LNCaP clone FGC (cell line): ENCODE measurements around the gene ADAM10.

Experiments used
- DNase-seq: peaks from one replicate; pipeline ENCODE4 v3.0.0-alpha.2; 2011; ENCODE audit warnings: low read depth
- H3K4me3 ChIP-seq: 2 replicates; pipeline ENCODE4 v1.5.1; 2011; ENCODE audit warnings: mild to moderate bottlenecking, low read depth, low read length, control low read depth
- TF ChIP-seq, protein P1 (sequence below): IDR thresholded peaks from 2 replicates; pipeline ENCODE4 v1.5.1; 2012; ENCODE audit warnings: mild to moderate bottlenecking; ENCODE audit not compliant: control insufficient read depth, insufficient read depth; ENCODE audit errors: extremely low read depth

Gene ADAM10

GRCh38 chr15:58742819-58743502 is 6.5 kb downstream of the ADAM10 start:
- TF ChIP-seq, protein P1, sequence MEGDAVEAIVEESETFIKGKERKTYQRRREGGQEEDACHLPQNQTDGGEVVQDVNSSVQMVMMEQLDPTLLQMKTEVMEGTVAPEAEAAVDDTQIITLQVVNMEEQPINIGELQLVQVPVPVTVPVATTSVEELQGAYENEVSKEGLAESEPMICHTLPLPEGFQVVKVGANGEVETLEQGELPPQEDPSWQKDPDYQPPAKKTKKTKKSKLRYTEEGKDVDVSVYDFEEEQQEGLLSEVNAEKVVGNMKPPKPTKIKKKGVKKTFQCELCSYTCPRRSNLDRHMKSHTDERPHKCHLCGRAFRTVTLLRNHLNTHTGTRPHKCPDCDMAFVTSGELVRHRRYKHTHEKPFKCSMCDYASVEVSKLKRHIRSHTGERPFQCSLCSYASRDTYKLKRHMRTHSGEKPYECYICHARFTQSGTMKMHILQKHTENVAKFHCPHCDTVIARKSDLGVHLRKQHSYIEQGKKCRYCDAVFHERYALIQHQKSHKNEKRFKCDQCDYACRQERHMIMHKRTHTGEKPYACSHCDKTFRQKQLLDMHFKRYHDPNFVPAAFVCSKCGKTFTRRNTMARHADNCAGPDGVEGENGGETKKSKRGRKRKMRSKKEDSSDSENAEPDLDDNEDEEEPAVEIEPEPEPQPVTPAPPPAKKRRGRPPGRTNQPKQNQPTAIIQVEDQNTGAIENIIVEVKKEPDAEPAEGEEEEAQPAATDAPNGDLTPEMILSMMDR, result no peak
- DNase-seq, result no peak
- no peak overlapping the region for H3K4me3 ChIP-seq

DNA sequence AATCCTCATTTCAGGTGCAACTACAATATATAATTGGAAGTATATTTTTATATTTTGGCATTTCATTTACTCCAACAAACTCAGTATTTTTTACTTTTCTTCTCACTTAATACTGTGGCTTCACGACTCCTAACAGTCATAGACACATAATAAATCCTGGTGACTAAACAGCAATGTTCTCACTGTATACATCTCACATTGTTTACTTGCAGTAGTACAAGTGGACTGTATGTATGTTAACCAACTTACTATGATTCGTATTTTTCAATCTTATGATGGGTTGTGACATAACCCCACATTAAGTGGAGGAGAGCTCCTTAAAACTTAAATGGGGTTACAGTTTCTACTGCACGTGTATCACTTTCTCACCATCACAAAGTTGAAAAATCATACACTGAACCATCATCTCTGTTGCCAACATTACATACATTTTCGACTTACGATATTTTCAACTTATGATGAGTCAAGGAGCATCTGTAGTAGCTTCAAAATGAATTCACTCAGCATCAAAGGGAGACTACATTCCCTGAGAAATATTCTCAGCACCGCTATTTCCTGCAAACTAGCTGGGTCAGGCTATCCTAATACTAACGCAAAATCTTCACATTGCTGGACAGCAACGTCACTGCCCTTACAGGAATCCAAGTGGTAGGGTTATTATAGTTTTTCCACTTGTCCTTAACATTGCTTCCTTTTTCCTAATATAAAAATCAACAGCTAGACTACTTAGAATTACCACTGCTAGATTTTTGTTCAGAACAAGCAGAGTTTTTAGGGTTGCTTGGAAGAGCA is 7.3 kb downstream of the ADAM10 start:
- no peak overlapping the region for H3K4me3 ChIP-seq
- TF ChIP-seq, protein P1, result no peak
- no peak for DNase-seq

DNA sequence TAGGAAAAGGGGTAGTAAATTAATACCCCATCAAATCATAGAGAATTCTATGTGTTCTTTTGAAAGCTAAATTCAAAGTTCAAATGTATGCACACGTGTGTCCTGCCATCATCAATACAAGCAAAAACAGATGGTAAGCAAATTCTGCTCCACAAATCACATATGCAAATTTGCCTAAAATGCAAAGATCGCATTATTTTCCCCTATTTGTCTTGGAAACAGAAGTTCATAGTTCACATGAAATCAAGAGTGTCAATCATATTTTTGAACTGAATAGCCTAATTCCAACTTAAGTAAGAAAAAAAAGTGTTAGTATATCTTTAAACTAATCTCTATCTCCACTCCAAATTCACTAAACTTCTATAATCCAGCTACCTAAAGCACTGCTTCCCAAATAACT is 8.5 kb downstream of the ADAM10 start:
- TF ChIP-seq, protein P1, result no peak
- H3K4me3 ChIP-seq, result no peak overlapping the region
- DNase-seq, result no peak

- H3K4me3 ChIP-seq, result no peak overlapping the region
- no peak for DNase-seq
- TF ChIP-seq, protein P1, result no peak
These were observed 9.1 kb downstream of the ADAM10 start for GRCh38 chr15:58740436-58740835.

GRCh38 chr15:58738046-58738707 is 11.3 kb downstream of the ADAM10 start:
- no peak for DNase-seq
- TF ChIP-seq, protein P1, result no peak
- no peak overlapping the region for H3K4me3 ChIP-seq

GRCh38 chr15:58737298-58737697 is 12.2 kb downstream of the ADAM10 start:
- no peak for DNase-seq
- no peak overlapping the region for H3K4me3 ChIP-seq
- TF ChIP-seq, protein P1, result no peak
